Peyer's patch (tissue), 4 donors: Measurements from ENCODE around the gene SRRM3.

Source experiments
- POLR2A ChIP-seq, 2 donors: fragments of 450-650 bp; IDR thresholded peaks; one replicate each; pipeline ENCODE4 v1.5.1; 2017; ENCODE audit warnings: antibody characterized with exemption in 2 of 2, mild to moderate bottlenecking in 2 of 2, moderate library complexity in 2 of 2
- TF ChIP-seq, protein P1 (sequence below), 6 experiments: fragments of 450-650 bp in 4 of 6; fragments of 200-600 bp in 2 of 6; sonication (generic) in 1 of 6; IDR thresholded peaks; one replicate each; pipeline ENCODE4 v1.5.1; 2017 to 2019; ENCODE audit warnings: antibody characterized with exemption in 6 of 6, mild to moderate bottlenecking in 3 of 6, moderate library complexity in 1 of 6

DNA sequence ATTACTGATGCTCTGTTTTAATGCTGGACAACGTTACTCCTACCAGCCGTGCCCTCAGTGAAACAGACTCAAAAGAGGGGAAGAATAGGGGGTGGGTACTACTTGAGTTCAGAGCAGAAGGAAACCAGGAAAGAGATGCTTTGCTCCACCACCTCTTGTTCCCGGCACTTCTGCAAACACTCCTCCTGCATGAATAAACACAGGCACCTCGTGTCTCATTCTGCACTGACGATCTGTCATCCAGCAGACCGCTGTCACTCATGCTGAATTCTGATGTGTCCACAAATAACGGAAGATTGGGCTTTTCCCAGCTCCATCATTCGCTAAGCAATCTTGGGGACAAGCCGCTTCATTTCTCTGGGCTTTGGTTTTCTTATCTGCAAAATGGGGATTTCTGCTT lies 130.4 kb downstream of the SRRM3 start:
- TF ChIP-seq POLR2A (IDR thresholded peaks at IDR 0.05): no peak
- TF ChIP-seq, protein P1, sequence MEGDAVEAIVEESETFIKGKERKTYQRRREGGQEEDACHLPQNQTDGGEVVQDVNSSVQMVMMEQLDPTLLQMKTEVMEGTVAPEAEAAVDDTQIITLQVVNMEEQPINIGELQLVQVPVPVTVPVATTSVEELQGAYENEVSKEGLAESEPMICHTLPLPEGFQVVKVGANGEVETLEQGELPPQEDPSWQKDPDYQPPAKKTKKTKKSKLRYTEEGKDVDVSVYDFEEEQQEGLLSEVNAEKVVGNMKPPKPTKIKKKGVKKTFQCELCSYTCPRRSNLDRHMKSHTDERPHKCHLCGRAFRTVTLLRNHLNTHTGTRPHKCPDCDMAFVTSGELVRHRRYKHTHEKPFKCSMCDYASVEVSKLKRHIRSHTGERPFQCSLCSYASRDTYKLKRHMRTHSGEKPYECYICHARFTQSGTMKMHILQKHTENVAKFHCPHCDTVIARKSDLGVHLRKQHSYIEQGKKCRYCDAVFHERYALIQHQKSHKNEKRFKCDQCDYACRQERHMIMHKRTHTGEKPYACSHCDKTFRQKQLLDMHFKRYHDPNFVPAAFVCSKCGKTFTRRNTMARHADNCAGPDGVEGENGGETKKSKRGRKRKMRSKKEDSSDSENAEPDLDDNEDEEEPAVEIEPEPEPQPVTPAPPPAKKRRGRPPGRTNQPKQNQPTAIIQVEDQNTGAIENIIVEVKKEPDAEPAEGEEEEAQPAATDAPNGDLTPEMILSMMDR (IDR thresholded peaks at IDR 0.05): no peak
